ENCODE measurements around the gene CYP19A1.

Gene CYP19A1

GRCh38 chr15:51252671-51253070 is 85.7 kb downstream of the CYP19A1 start:
- DNase-seq = no peak

GRCh38 chr15:51251556-51251955 is 86.8 kb downstream of the CYP19A1 start:
- DNase-seq = no peak

GRCh38 chr15:51250217-51251011 is 88.0 kb downstream of the CYP19A1 start:
- DNase-seq = no peak

GRCh38 chr15:51245628-51246027 is 92.8 kb downstream of the CYP19A1 start:
- DNase-seq = no peak

- DNase-seq = no peak
Observed at GRCh38 chr15:51244423-51244869, 94.0 kb downstream of the CYP19A1 start.

- no peak for DNase-seq
Observed at GRCh38 chr15:51243774-51244173, 94.6 kb downstream of the CYP19A1 start.

GRCh38 chr15:51240066-51240465 is 98.3 kb downstream of the CYP19A1 start:
- DNase-seq = no peak

GRCh38 chr15:51237816-51238215 is 100.6 kb downstream of the CYP19A1 start:
- no peak for DNase-seq

- DNase-seq = no peak
Observed at GRCh38 chr15:51234176-51234927, 104.0 kb downstream of the CYP19A1 start.

GRCh38 chr15:51232581-51232980 is 105.8 kb downstream of the CYP19A1 start:
- DNase-seq = no peak

- peak; percentile 58 for DNase-seq
Observed at GRCh38 chr15:51229907-51230330, 108.5 kb downstream of the CYP19A1 start.

GRCh38 chr15:51227940-51228732 is 110.3 kb downstream of the CYP19A1 start:
- peak; percentile 87 for DNase-seq

GRCh38 chr15:51226576-51227210 is 111.7 kb downstream of the CYP19A1 start:
- DNase-seq = no peak

GRCh38 chr15:51224428-51224827 is 114.0 kb downstream of the CYP19A1 start:
- DNase-seq = no peak

- peak; percentile 53 for DNase-seq
Observed at GRCh38 chr15:51223771-51224229, 114.6 kb downstream of the CYP19A1 start.

GRCh38 chr15:51218299-51218938 is 120.0 kb downstream of the CYP19A1 start:
- no peak for DNase-seq

- no peak for DNase-seq
Observed at GRCh38 chr15:51212909-51213308, 125.5 kb downstream of the CYP19A1 start.

- no peak for DNase-seq
Observed at GRCh38 chr15:51212239-51212638, 126.2 kb downstream of the CYP19A1 start.

GRCh38 chr15:51205050-51205975 is 133.1 kb downstream of the CYP19A1 start:
- no peak for DNase-seq

GRCh38 chr15:51203797-51204196 is 134.6 kb downstream of the CYP19A1 start:
- DNase-seq = no peak

GRCh38 chr15:51202783-51203182 is 135.6 kb downstream of the CYP19A1 start:
- DNase-seq = peak; percentile 36

Measured in hematopoietic multipotent progenitor cell treated with erythropoietin and hydrocortisone succinate and interleukin-3 and kit ligand, for 4 days (in vitro differentiated cells).